Measurements from ENCODE around the gene TEAD1.

- TF ChIP-seq CTCF (IDR thresholded peaks at IDR 0.05; ENCODE audit: poor library complexity, severe bottlenecking) (no peak), RAD21 (conservative IDR thresholded peaks at IDR 0.05) (no peak), EZH2 (IDR thresholded peaks at IDR 0.05; ENCODE audit: borderline replicate concordance, insufficient read depth, low read length, poor library complexity, severe bottlenecking) (no peak), EP300 (conservative IDR thresholded peaks at IDR 0.05; ENCODE audit: poor library complexity, severe bottlenecking) (no peak), POLR2AphosphoS5 (IDR thresholded peaks at IDR 0.05) (no peak), SMC3 (conservative IDR thresholded peaks at IDR 0.05; ENCODE audit: poor library complexity) (no peak), REST (IDR thresholded peaks at IDR 0.05; ENCODE audit: borderline replicate concordance) (no peak), TAF1 (IDR thresholded peaks at IDR 0.05; ENCODE audit: low read depth) (no peak), MXI1 (conservative IDR thresholded peaks at IDR 0.05; ENCODE audit: poor library complexity, severe bottlenecking) (no peak)
Observed at GRCh38 chr11:12986194-12986898, 312.1 kb downstream of the TEAD1 start.

All from neural cell (in vitro differentiated cells).